OCI-LY3 (cell line): ENCODE data around the gene SHD.

Experiments used
- H2AFZ ChIP-seq: fragments of 200-600, 300-600 bp; shearing (Covaris generic); 2 replicates; pipeline ENCODE4 v1.6.0; 2014; ENCODE audit warnings: antibody characterized with exemption, low read depth, low read length
- H3K27ac ChIP-seq: fragments of 200-600, 300-600 bp; sonication (generic); 2 replicates; pipeline ENCODE4 v1.5.1; 2014; ENCODE audit warnings: mild to moderate bottlenecking, low read length, moderate library complexity, mixed read lengths
- H3K27me3 ChIP-seq: fragments of 200-600, 300-600 bp; sonication (generic); 2 replicates; pipeline ENCODE4 v1.6.1; 2014; ENCODE audit warnings: low read depth, low read length, mixed read lengths
- H3K36me3 ChIP-seq: fragments of 200-600, 300-600 bp; sonication (generic); replicated peaks from 2 replicates; pipeline ENCODE3; 2014; ENCODE audit warnings: low read depth, low read length, mixed read lengths
- H3K4me1 ChIP-seq: fragments of 300-600, 200-600 bp; sonication (generic); 2 replicates; pipeline ENCODE4 v1.6.1; 2014; ENCODE audit warnings: low read length, mixed read lengths
- H3K4me2 ChIP-seq: fragments of 200-600, 300-600 bp; sonication (generic); 2 replicates; pipeline ENCODE4 v1.6.1; 2014; ENCODE audit warnings: low read length, mixed read lengths
- H3K4me3 ChIP-seq: fragments of 300-600, 200-600 bp; sonication (generic); 2 replicates; pipeline ENCODE4 v1.5.1; 2014; ENCODE audit warnings: antibody characterized with exemption, mild to moderate bottlenecking, low read length, moderate library complexity
- H3K79me2 ChIP-seq: fragments of 300-600, 200-600 bp; shearing (Covaris generic); 2 replicates; pipeline ENCODE4 v1.6.1; 2014; ENCODE audit warnings: mild to moderate bottlenecking, low read length, mixed read lengths
- H3K9ac ChIP-seq: fragments of 300-600, 200-600 bp; shearing (Covaris generic); 2 replicates; pipeline ENCODE4 v1.6.0; 2014; ENCODE audit warnings: mild to moderate bottlenecking, low read length, moderate library complexity
- H3K9me3 ChIP-seq: fragments of 200-600, 300-600 bp; shearing (Covaris generic); 2 replicates; pipeline ENCODE4 v1.6.1; 2014; ENCODE audit warnings: low read length, mixed read lengths; ENCODE audit not compliant: insufficient read depth
- H4K20me1 ChIP-seq: fragments of 200-600, 300-600 bp; sonication (generic); 2 replicates; pipeline ENCODE4 v1.6.1; 2016; ENCODE audit warnings: low read length, mixed read lengths; ENCODE audit not compliant: insufficient read depth
- EZH2phosphoT487 ChIP-seq: fragments of 200-600 bp; shearing (Covaris generic); IDR thresholded peaks from 2 replicates; pipeline ENCODE4 v1.6.1; 2018; ENCODE audit warnings: antibody characterized with exemption, mixed run types, low read depth
- TF ChIP-seq, protein P1 (sequence below): fragments of 200-600, 300-600 bp; sonication (generic); IDR thresholded peaks from 2 replicates; pipeline ENCODE4 v1.5.1; 2014; ENCODE audit warnings: antibody characterized with exemption, low read length, low read depth

SHD gene

DNA sequence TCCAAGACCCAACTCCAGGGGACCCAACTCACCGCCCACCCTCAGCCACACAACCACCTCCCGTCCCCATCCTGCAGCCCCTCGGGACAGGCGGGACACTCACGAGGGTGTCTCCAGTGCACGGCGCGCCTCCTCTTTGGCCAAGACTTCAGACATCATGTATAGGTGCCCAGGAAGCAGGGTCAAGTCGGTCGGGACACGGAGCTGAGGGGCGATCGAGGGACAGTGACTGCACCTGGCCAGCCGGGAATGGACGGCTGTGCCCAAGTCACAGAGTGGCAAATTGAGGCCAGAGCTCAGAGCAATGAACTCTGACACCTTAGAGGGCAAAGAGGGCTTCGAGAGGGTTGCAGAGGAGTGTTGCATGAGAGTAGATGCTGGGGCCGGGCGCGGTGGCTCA is 50.8 kb downstream of the SHD start:
- no peaks in the 10 kb centered on the region for H4K20me1 ChIP-seq
- no peak overlapping the region for H2AFZ ChIP-seq
- no peak overlapping the region for H3K4me3 ChIP-seq
- no peak overlapping the region for H3K9ac ChIP-seq
- H3K9me3 ChIP-seq, result no peaks in the 10 kb centered on the region
- H3K4me1 ChIP-seq, result no peaks in the 10 kb centered on the region
- no peaks in the 10 kb centered on the region for H3K36me3 ChIP-seq
- TF ChIP-seq, protein P1, sequence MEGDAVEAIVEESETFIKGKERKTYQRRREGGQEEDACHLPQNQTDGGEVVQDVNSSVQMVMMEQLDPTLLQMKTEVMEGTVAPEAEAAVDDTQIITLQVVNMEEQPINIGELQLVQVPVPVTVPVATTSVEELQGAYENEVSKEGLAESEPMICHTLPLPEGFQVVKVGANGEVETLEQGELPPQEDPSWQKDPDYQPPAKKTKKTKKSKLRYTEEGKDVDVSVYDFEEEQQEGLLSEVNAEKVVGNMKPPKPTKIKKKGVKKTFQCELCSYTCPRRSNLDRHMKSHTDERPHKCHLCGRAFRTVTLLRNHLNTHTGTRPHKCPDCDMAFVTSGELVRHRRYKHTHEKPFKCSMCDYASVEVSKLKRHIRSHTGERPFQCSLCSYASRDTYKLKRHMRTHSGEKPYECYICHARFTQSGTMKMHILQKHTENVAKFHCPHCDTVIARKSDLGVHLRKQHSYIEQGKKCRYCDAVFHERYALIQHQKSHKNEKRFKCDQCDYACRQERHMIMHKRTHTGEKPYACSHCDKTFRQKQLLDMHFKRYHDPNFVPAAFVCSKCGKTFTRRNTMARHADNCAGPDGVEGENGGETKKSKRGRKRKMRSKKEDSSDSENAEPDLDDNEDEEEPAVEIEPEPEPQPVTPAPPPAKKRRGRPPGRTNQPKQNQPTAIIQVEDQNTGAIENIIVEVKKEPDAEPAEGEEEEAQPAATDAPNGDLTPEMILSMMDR, result no peak
- TF ChIP-seq EZH2phosphoT487, result no peak
- H3K79me2 ChIP-seq, result no peaks in the 10 kb centered on the region
- H3K27ac ChIP-seq, result no peak overlapping the region
- no peaks in the 10 kb centered on the region for H3K27me3 ChIP-seq
- no peak overlapping the region for H3K4me2 ChIP-seq

DNA sequence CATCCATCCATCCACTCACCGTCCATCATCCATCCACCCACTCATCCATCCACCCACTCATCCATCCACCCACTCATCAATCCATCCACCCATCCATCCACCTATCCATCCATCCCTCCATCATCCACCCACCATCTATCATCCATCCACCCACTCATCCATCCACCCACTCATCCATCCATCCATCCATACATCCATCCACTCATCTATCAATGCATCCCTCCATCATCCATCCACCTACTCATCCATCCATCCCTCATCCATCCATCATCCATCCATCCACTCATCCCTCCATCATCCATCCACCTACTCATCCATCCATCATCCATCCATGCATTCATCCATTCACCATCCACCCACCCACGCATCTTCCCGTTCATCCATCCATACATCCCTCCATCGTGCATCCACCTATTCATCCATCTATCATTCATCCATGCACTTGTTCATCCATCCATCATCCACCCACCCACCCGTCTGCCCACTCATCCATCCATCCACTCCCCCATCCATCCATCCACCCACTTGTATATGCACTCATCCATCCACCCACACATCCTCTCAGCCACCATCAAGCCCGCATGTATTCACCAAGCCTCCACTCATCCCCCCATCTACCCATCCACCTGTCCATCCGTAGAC is 56.0 kb downstream of the SHD start:
- H2AFZ ChIP-seq, result no peak overlapping the region
- H3K79me2 ChIP-seq, result no peaks in the 10 kb centered on the region
- no peak for TF ChIP-seq EZH2phosphoT487
- TF ChIP-seq, protein P1, result no peak
- no peaks in the 10 kb centered on the region for H3K27me3 ChIP-seq
- H3K36me3 ChIP-seq, result no peaks in the 10 kb centered on the region
- no peak overlapping the region for H3K9ac ChIP-seq
- H3K9me3 ChIP-seq, result no peaks in the 10 kb centered on the region
- H3K4me3 ChIP-seq, result no peak overlapping the region
- H4K20me1 ChIP-seq, result no peaks in the 10 kb centered on the region
- H3K27ac ChIP-seq, result no peak overlapping the region
- no peak overlapping the region for H3K4me2 ChIP-seq
- H3K4me1 ChIP-seq, result peaks cover 13% of the 10 kb centered on the region; the same call in 1 of the 2 replicates

DNA sequence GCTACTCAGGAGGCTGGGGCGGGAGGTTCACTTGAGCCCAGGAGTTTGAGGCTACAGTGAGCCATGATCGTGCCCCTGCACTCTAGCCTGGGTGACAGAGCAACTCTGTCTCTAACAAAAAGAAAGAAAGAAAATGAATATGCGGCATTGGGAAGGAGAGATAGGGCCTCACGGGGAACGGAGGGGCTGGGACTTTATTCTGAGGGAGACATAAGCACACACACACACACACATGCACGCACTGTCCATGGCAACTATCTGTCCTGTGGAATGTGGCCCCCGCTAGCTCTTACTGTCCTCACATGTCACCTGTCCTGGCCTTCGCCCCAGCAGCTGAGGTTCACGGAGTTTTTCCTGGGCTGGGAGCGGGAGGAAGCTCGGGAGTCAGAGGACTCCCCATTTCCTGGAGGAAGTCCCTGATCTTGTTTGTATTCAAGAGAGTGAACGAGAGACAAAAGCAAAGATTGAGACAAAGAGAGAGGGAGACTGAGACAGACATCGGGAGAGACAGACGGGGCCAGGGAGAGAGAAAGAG is 58.9 kb downstream of the SHD start:
- Histone ChIP-seq H3K4me3 (peak overlapping the region; percentile 87), H3K79me2 (no peaks in the 10 kb centered on the region), H3K4me1 (peaks cover 13% of the 10 kb centered on the region; the same call in 1 of the 2 replicates), H3K27me3 (no peaks in the 10 kb centered on the region), H3K9ac (peak overlapping the region; percentile 87), H3K36me3 (no peaks in the 10 kb centered on the region), H3K27ac (peak overlapping the region; percentile 50; the same call in 1 of the 2 replicates), H2AFZ (peak overlapping the region; percentile 100), H4K20me1 (no peaks in the 10 kb centered on the region), H3K4me2 (peak overlapping the region; percentile 99), H3K9me3 (no peaks in the 10 kb centered on the region)
- TF ChIP-seq EZH2phosphoT487, result no peak
- TF ChIP-seq, protein P1, result no peak

DNA sequence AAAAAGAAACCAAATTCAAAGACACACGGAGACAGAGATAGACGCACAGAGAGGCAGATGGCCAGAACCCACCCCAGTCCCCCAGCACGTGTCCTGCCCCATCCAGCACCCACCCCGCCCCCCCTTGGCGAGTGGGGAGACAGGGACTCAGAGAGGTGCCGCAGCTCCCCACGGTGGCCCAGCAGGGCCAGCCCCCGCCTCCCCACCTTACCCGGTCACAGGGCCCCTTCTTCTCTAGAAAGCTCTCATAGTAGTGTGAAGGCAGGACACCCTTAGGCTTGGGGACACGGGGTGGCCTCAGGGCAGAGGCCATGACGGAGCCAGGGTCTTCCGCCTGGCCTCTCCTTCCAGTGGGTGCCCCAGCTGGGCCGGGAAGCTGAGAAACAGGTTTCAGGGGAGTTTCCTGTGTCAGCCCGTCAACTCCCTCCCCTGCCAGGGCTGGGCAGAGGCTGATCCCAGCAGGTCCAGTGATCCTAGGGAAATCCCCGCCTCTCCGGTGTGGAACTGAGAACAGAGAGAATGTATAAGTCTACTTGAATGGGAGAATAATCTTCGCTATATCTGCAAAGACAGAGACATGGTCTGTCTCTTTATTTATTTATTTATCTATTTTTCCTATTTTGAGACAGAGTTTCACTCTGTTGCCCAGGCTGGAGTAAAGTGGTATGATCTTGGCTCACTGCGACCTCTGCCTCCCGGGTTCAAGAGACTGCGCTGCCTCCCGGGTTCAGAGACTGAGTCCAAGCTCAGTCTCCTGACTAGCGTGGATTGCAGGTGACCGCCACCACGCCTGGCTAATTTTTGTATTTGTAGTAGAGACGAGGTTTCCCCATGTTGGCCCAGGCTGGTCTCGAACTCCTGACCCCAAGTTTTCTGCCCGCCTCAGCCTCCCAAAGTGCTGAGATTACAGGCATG is 59.6 kb downstream of the SHD start, which contains the start of gene STAP2:
Gene STAP2, minus strand, starts transcription at position 387 of the 915 bp plus-strand sequence. Its CDS starts 74 bp downstream, at position 313.
- TF ChIP-seq, protein P1, result no peak
- TF ChIP-seq EZH2phosphoT487, result no peak
- Histone ChIP-seq H2AFZ (peak within 1 kb of the TSS; percentile 100), H3K9me3 (no peaks in the 10 kb centered on the region), H3K4me2 (peak within 1 kb of the TSS; percentile 99), H3K9ac (peak within 1 kb of the TSS; percentile 87), H3K4me3 (peak within 1 kb of the TSS; percentile 87), H4K20me1 (no peaks in the 10 kb centered on the region), H3K36me3 (no peaks in the 10 kb centered on the region), H3K27me3 (no peaks in the 10 kb centered on the region), H3K79me2 (no peaks in the 10 kb centered on the region), H3K4me1 (peaks cover 13% of the 10 kb centered on the region; the same call in 1 of the 2 replicates), H3K27ac (peak within 1 kb of the TSS; percentile 50)
